Activated B cell treated with CpG ODN at 0.5 μM for 24 hours (primary cell): ENCODE results near the gene FHIT. TPM values are rescaled to one million over a fixed set of nuclear protein-coding genes. Genes with fewer than 3 reads are reported as not detected.
"Not testable (repeated sequence)": the region's sequence is repeated elsewhere in the genome, so short reads cannot be mapped to it uniquely, and the experiment has no call there.

ENCODE experiments used
- ATAC-seq: fragments of 200-7000 bp; cut with Tn5 transposase; one replicate; pipeline ENCODE4 v1.10.0; 2021; ENCODE audit warnings: low read depth, mild to moderate bottlenecking, moderate library complexity
- CTCF ChIA-PET: fragments of 350-600 bp; sonication (Branson Sonifier 250); formaldehyde crosslinking; loops from one replicate; lab custom pipeline; 2021; ENCODE audit warnings: antibody characterized with exemption; lab: Charles Lee
- POLR2A ChIA-PET: fragments of 350-600 bp; sonication (Branson Sonifier 250); formaldehyde crosslinking; loops from one replicate; lab custom pipeline; 2021; ENCODE audit warnings: antibody characterized with exemption; lab: Charles Lee
- DNase-seq: peaks from one replicate; pipeline ENCODE4 v3.0.0; 2022
- H3K27ac Mint-ChIP-seq: one replicate; pipeline ENCODE4 v1.8.0; 2020; ENCODE audit warnings: mixed read lengths
- H3K27me3 Mint-ChIP-seq: one replicate; pipeline ENCODE4 v1.8.0; 2021; ENCODE audit warnings: mixed read lengths
- H3K36me3 Mint-ChIP-seq: one replicate; pipeline ENCODE4 v1.8.0; 2021; ENCODE audit warnings: low read depth, mixed read lengths
- H3K4me1 Mint-ChIP-seq: one replicate; pipeline ENCODE4 v1.8.0; 2021; ENCODE audit warnings: mixed read lengths
- H3K4me3 Mint-ChIP-seq: one replicate; pipeline ENCODE4 v1.8.0; 2020; ENCODE audit warnings: mild to moderate bottlenecking, mixed read lengths
- H3K9me3 Mint-ChIP-seq: one replicate; pipeline ENCODE4 v1.8.0; 2020; ENCODE audit warnings: mixed read lengths
- intact Hi-C: fragments of 100-400 bp; cut with micrococcal nuclease; formaldehyde crosslinking; loops from one replicate; pipeline ENCODE4 v1.15.1; 2024
- total RNA-seq: library from RNA; stranded (reverse); gene quantifications from 2 replicates; pipeline ENCODE4 v1.2.3, GENCODE V29; 2022
- TF ChIP-seq, protein P1 (sequence below): fragments of 200-600 bp; IDR thresholded peaks from one replicate; pipeline ENCODE4 v1.8.0; 2022; ENCODE audit warnings: antibody characterized with exemption, mild to moderate bottlenecking

The FHIT gene
- total RNA-seq, 1 donor from 2014 or later: 5.5 TPM

DNA sequence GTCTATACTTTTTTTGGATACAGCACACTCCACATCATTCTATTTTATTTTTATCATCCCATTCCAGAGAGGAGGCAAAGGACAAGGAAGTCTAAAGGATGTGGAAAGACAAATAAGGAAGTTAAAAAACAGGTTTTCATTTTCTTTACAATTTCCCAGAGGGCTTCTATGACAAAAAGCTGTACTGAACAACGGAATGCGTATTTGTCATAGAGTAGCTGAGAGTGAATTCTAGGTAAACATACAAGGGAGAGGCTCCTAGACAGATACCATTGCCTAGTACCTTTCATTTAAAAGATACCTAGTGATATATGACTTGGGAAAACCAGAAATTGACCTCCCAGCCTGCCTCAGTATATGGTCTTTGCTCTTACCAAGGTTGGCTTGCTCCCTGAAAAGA, 341.7 kb downstream of the FHIT start:
- H3K4me1 Mint-ChIP-seq: no peaks in the 10 kb centered on the region
- TF ChIP-seq, protein P1, sequence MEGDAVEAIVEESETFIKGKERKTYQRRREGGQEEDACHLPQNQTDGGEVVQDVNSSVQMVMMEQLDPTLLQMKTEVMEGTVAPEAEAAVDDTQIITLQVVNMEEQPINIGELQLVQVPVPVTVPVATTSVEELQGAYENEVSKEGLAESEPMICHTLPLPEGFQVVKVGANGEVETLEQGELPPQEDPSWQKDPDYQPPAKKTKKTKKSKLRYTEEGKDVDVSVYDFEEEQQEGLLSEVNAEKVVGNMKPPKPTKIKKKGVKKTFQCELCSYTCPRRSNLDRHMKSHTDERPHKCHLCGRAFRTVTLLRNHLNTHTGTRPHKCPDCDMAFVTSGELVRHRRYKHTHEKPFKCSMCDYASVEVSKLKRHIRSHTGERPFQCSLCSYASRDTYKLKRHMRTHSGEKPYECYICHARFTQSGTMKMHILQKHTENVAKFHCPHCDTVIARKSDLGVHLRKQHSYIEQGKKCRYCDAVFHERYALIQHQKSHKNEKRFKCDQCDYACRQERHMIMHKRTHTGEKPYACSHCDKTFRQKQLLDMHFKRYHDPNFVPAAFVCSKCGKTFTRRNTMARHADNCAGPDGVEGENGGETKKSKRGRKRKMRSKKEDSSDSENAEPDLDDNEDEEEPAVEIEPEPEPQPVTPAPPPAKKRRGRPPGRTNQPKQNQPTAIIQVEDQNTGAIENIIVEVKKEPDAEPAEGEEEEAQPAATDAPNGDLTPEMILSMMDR: no peak
- no peak for DNase-seq

DNA sequence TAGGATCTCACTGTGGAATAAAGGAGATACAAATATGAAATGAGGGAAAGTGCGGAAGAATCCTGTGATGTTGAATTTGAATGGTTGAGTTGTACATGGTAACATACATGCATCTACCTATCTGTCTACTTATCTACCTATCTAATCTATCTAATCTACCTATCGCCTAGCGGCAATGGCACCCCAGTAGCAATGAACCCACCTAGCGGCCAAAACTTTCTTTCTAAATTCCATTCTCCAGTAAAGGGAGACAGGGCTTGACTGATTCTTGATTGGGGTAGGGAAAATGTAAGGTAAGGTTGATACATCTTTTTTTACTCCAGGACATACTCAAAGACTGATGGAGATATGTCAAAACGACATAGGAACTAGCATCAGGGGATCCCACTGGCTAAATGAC, 345.0 kb downstream of the FHIT start:
- H3K9me3 Mint-ChIP-seq: peaks cover 1% of the 10 kb centered on the region
- POLR2A ChIA-PET: no interaction called here
- no peak overlapping the region for H3K4me3 Mint-ChIP-seq
- H3K27me3 Mint-ChIP-seq: no peaks in the 10 kb centered on the region
- intact Hi-C loops: no loop called here
- CTCF ChIA-PET: no interaction called here
- no peaks in the 10 kb centered on the region for H3K36me3 Mint-ChIP-seq
- no peak for ATAC-seq
- TF ChIP-seq, protein P1: no peak
- no peak overlapping the region for H3K27ac Mint-ChIP-seq
- H3K4me1 Mint-ChIP-seq: no peaks in the 10 kb centered on the region
- no peak for DNase-seq

More for the DNA sequence above, 341.7 kb downstream of the FHIT start:
- ATAC-seq: no peak
- intact Hi-C loops: no loop called here
- Mint-ChIP-seq H3K4me3 (no peak overlapping the region), H3K36me3 (no peaks in the 10 kb centered on the region), H3K27ac (no peak overlapping the region), H3K9me3 (peaks cover 3% of the 10 kb centered on the region), H3K27me3 (no peaks in the 10 kb centered on the region)
- POLR2A ChIA-PET: interaction anchor here (0.6 kb wide), 1 partner anchor 1911 kb away, joined by 3 read pairs; no protein-coding TSS in a partner anchor
- CTCF ChIA-PET: no interaction called here

DNA sequence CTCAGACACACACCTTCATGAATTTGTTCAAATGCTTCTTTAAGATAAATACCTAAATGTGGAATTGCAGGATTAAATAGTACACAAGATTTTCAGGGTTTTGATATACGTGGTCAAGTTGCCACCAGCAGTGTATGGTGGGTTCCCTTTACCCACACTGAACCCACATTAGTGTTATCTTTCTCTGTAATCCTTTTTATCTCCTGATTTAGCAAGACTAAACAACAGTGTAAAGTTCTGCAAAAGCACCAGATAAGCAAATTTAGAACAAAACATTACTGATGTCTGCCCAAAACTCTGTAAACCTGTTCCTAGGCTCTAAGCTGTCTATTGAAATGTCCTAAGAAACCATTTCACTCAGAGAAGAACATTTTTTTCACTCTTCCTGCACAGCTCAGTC, 352.9 kb downstream of the FHIT start:
- CTCF ChIA-PET: no interaction called here

DNA sequence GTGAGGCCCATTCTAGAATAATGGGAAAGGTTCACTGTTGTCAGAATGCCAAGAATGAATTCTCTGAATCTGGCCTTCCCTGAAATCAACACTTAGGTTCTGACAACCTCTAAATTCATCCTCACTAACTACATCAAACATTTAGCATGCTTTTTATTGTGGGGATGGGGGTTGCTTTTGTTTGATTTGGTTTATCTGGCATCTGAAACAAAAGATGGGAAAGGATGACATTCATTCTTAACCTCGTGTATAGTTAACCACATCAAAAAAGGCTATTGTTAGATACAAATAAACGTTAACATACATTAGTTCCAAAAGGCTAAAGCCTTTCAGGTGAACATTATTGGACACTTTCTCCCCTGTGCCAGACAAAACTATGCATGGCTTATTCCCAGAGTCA, 357.3 kb downstream of the FHIT start:
- TF ChIP-seq, protein P1: no peak
- ATAC-seq (no peak), DNase-seq (no peak)
- H3K4me1 Mint-ChIP-seq: no peaks in the 10 kb centered on the region
- H3K9me3 Mint-ChIP-seq: no peaks in the 10 kb centered on the region
- no peaks in the 10 kb centered on the region for H3K36me3 Mint-ChIP-seq
- H3K27ac Mint-ChIP-seq: no peak overlapping the region
- CTCF ChIA-PET: no interaction called here
- POLR2A ChIA-PET: no interaction called here
- H3K4me3 Mint-ChIP-seq: no peak overlapping the region
- H3K27me3 Mint-ChIP-seq: no peaks in the 10 kb centered on the region
- intact Hi-C loops: no loop called here

More for the DNA sequence above, 352.9 kb downstream of the FHIT start:
- intact Hi-C loops: no loop called here
- TF ChIP-seq, protein P1: no peak
- no peak for DNase-seq
- Mint-ChIP-seq H3K27ac (no peak overlapping the region), H3K4me1 (no peaks in the 10 kb centered on the region), H3K4me3 (no peak overlapping the region), H3K36me3 (no peaks in the 10 kb centered on the region), H3K9me3 (no peaks in the 10 kb centered on the region), H3K27me3 (no peaks in the 10 kb centered on the region)
- ATAC-seq: no peak
- POLR2A ChIA-PET: no interaction called here

DNA sequence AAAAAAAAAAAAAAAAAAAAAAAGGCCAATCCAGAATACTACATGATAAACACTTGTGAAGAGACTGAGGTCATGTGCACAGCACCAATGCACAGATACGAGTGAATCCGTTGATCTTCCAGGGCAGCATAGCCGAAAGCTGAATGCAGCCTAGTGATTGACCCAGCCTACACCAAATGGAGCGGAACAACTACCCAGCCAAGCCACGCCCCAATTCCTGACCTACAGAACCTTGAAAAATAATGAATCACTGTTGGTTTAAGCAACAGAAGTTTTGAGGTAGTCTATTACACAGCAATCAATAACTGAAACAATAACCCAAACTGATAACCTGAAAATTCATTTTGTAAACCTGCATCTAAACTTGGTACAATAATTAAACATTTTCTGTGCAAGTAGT, 361.0 kb downstream of the FHIT start:
- TF ChIP-seq, protein P1: no peak

DNA sequence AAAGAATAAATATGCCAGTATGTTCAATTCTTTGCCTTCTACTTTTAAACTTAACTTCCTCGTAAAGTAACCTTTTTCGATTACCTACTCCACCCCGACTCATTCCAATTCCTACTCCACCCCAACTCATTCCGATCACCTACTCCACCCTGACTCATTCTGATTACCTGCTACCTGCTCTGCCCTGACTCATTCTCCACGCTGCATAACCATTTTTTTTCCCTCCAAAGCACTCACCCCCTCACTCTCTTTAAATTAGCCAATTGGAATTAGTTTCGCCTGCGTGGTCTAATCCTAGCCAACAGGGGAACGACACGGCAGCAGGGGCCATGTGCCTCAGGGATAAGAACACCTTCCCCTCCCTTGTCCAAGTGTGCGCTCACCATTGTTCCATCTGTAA, 362.3 kb downstream of the FHIT start:
- DNase-seq, ATAC-seq, H3K27ac Mint-ChIP-seq, POLR2A ChIA-PET, intact Hi-C loops, H3K4me3 Mint-ChIP-seq, CTCF ChIA-PET, H3K4me1 Mint-ChIP-seq, H3K27me3 Mint-ChIP-seq, H3K36me3 Mint-ChIP-seq, H3K9me3 Mint-ChIP-seq: not testable (repeated sequence)

More for the DNA sequence above, 361.0 kb downstream of the FHIT start:
- Mint-ChIP-seq H3K9me3 (no peaks in the 10 kb centered on the region), H3K27ac (no peak overlapping the region), H3K27me3 (no peaks in the 10 kb centered on the region), H3K4me3 (no peak overlapping the region), H3K36me3 (no peaks in the 10 kb centered on the region), H3K4me1 (no peaks in the 10 kb centered on the region)
- intact Hi-C loops: no loop called here
- ChIA-PET POLR2A (interaction anchor here (0.5 kb wide), 1 partner anchor 538 kb away, joined by 4 read pairs; no protein-coding TSS in a partner anchor), CTCF (no interaction called here)
- ATAC-seq: no peak
- DNase-seq: no peak
